HFF-Myc (cell line): ENCODE results near the gene ZFHX3.

Experiments
- DNase-seq: peaks from one replicate; pipeline ENCODE4 v3.0.0-alpha.2; 2011; ENCODE audit warnings: low read depth; ENCODE audit errors: extremely low read depth
- H3K4me3 ChIP-seq: replicated peaks from 2 replicates; pipeline ENCODE4 v1.5.1; 2011; ENCODE audit warnings: low read depth, mild to moderate bottlenecking, control low read depth, low read length
- CTCF ChIP-seq: IDR thresholded peaks from 2 replicates; pipeline ENCODE4 v1.5.1; 2012; ENCODE audit warnings: mild to moderate bottlenecking, low read depth, low read length, control low read depth; ENCODE audit errors: missing control alignments

Gene ZFHX3

GRCh38 chr16:72895951-72896350 is 152.0 kb downstream of the ZFHX3 start:
- H3K4me3 ChIP-seq: no peak overlapping the region
- no peak for TF ChIP-seq CTCF
- no peak for DNase-seq

GRCh38 chr16:72894293-72895151 is 153.4 kb downstream of the ZFHX3 start:
- DNase-seq: no peak
- no peak for TF ChIP-seq CTCF
- H3K4me3 ChIP-seq: 0 out of 2 replicates have a peak overlapping the region, but pooled peaks have one; percentile 8

- no peak overlapping the region for H3K4me3 ChIP-seq
- no peak for DNase-seq
- no peak for TF ChIP-seq CTCF
These were observed 156.4 kb downstream of the ZFHX3 start for GRCh38 chr16:72891291-72892227.

- no peak overlapping the region for H3K4me3 ChIP-seq
- TF ChIP-seq CTCF: no peak
- no peak for DNase-seq
These were observed 157.3 kb downstream of the ZFHX3 start for GRCh38 chr16:72890587-72890986.

- no peak for DNase-seq
- no peak overlapping the region for H3K4me3 ChIP-seq
- no peak for TF ChIP-seq CTCF
These were observed 158.0 kb downstream of the ZFHX3 start for GRCh38 chr16:72889616-72890582.

- DNase-seq: no peak
- no peak overlapping the region for H3K4me3 ChIP-seq
- TF ChIP-seq CTCF: no peak
These were observed 160.4 kb downstream of the ZFHX3 start for GRCh38 chr16:72887537-72887936.
